GM12878 (cell line): ENCODE data around the gene CLSTN2.

Experiments
- BACH1 ChIP-seq: fragments of 450-650 bp; IDR thresholded peaks from 2 replicates; pipeline ENCODE4 v1.6.1; 2017; ENCODE audit warnings: mild to moderate bottlenecking, borderline replicate concordance
- CEBPB ChIP-seq, 2 experiments: fragments of 150-350 bp in 1 of 2; IDR thresholded peaks; 2 replicates each; pipeline ENCODE4 v1.6.1; 2012 to 2014; ENCODE audit warnings: low read depth in 2 of 2, low read length in 2 of 2, borderline replicate concordance in 1 of 2, inconsistent platforms in 1 of 2
- CHD2 ChIP-seq: IDR thresholded peaks from 2 replicates; pipeline ENCODE4 v1.6.1; 2011; ENCODE audit warnings: low read depth, low read length, improper control_type of control experiment, borderline replicate concordance
- CREM ChIP-seq: IDR thresholded peaks from 2 replicates; pipeline ENCODE4 v1.6.1; 2014; ENCODE audit warnings: antibody characterized with exemption, low read depth
- CTCF ChIP-seq, 3 experiments: IDR thresholded peaks in 2 of 3; conservative IDR thresholded peaks in 1 of 3; 2 replicates each; pipeline ENCODE4 v1.5.1; 2011; ENCODE audit warnings: low read depth in 3 of 3, low read length in 3 of 3, mild to moderate bottlenecking in 3 of 3, control low read depth in 2 of 3, moderate library complexity in 2 of 3, inconsistent platforms in 1 of 3, mixed read lengths in 1 of 3; ENCODE audit not compliant: control insufficient read depth in 2 of 3, insufficient read depth in 1 of 3; ENCODE audit errors: extremely low read depth in 1 of 3
- EP300 ChIP-seq, 2 experiments: fragments of 150-350 bp in 1 of 2; IDR thresholded peaks; 2 replicates each; pipeline ENCODE4 v1.6.1; 2011 to 2012; ENCODE audit warnings: low read depth in 2 of 2, low read length in 2 of 2, borderline replicate concordance in 1 of 2, improper control_type of control experiment in 1 of 2, inconsistent platforms in 1 of 2; ENCODE audit not compliant: control insufficient read depth in 1 of 2
- EZH2 ChIP-seq: IDR thresholded peaks from 2 replicates; pipeline ENCODE4 v1.6.1; 2012; ENCODE audit warnings: low read depth, mild to moderate bottlenecking, control low read depth, inconsistent platforms, low read length, borderline replicate concordance; ENCODE audit not compliant: control insufficient read depth
- MAX ChIP-seq: IDR thresholded peaks from 2 replicates; pipeline ENCODE4 v1.6.1; 2012; ENCODE audit warnings: low read depth, low read length, improper control_type of control experiment
- RFX5 ChIP-seq: IDR thresholded peaks from 2 replicates; pipeline ENCODE4 v1.6.1; 2011; ENCODE audit warnings: low read depth, low read length, improper control_type of control experiment
- USF2 ChIP-seq: IDR thresholded peaks from 2 replicates; pipeline ENCODE4 v1.6.1; 2011; ENCODE audit warnings: low read depth, low read length, improper control_type of control experiment, borderline replicate concordance
- ZNF24 ChIP-seq: fragments of 450-650 bp; IDR thresholded peaks from 2 replicates; pipeline ENCODE4 v1.6.1; 2017; ENCODE audit warnings: antibody characterized with exemption, mild to moderate bottlenecking

GRCh38 chr3:140225996-140226395 lies 291.0 kb downstream of the CLSTN2 start:
- no peak for TF ChIP-seq BACH1
- TF ChIP-seq EP300 (IDR thresholded peaks at IDR 0.05; ENCODE audit: borderline replicate concordance in 1 of 2, control insufficient read depth in 1 of 2, low read depth in 2 of 2, low read length in 2 of 2): no peak
- no peak for TF ChIP-seq RFX5
- no peak for TF ChIP-seq USF2
- no peak for TF ChIP-seq CREM
- TF ChIP-seq CEBPB (IDR thresholded peaks at IDR 0.05; ENCODE audit: borderline replicate concordance in 1 of 2, low read depth in 2 of 2, low read length in 2 of 2): no peak
- TF ChIP-seq EZH2: no peak
- no peak for TF ChIP-seq CHD2
- no peak for TF ChIP-seq CTCF (IDR thresholded peaks at IDR 0.05 in 2 of 3, conservative IDR thresholded peaks at IDR 0.05 in 1 of 3; ENCODE audit: control insufficient read depth in 2 of 3, extremely low read depth in 1 of 3, insufficient read depth in 1 of 3, low read depth in 3 of 3, low read length in 3 of 3)
- no peak for TF ChIP-seq MAX
- no peak for TF ChIP-seq ZNF24
